ENCODE results near the gene ZSWIM1. TPM values are rescaled to one million over a fixed set of nuclear protein-coding genes. Genes with fewer than 3 reads are reported as not detected.

The ZSWIM1 gene
- total RNA-seq, 1 donor from 2014 or later = 15.1 TPM

- Mint-ChIP-seq H3K4me3 (ENCODE audit: low read depth) (no peak overlapping the region), H3K27me3 (peaks cover 13% of the 10 kb centered on the region), H3K36me3 (ENCODE audit: insufficient read depth) (no peaks in the 10 kb centered on the region), H3K9me3 (ENCODE audit: low read depth) (no peaks in the 10 kb centered on the region), H3K4me1 (ENCODE audit: low read depth) (no peaks in the 10 kb centered on the region), H3K27ac (no peak overlapping the region)
- TF ChIP-seq CTCF (IDR thresholded peaks at IDR 0.05; ENCODE audit: unreplicated experiment) = no peak
- DNase-seq (ENCODE audit: low spot score, unreplicated experiment) = no peak
These were observed 40.5 kb downstream of the ZSWIM1 start for GRCh38 chr20:45921337-45922189.

GRCh38 chr20:45924391-45925261 is 43.6 kb downstream of the ZSWIM1 start:
- Mint-ChIP-seq H3K27me3 (peaks cover 13% of the 10 kb centered on the region), H3K9me3 (ENCODE audit: low read depth) (no peaks in the 10 kb centered on the region), H3K36me3 (ENCODE audit: insufficient read depth) (no peaks in the 10 kb centered on the region), H3K4me1 (ENCODE audit: low read depth) (peaks cover 5% of the 10 kb centered on the region), H3K27ac (no peak overlapping the region), H3K4me3 (ENCODE audit: low read depth) (no peak overlapping the region)
- no peak for DNase-seq (ENCODE audit: low spot score, unreplicated experiment)
- no peak for TF ChIP-seq CTCF (IDR thresholded peaks at IDR 0.05; ENCODE audit: unreplicated experiment)

DNA sequence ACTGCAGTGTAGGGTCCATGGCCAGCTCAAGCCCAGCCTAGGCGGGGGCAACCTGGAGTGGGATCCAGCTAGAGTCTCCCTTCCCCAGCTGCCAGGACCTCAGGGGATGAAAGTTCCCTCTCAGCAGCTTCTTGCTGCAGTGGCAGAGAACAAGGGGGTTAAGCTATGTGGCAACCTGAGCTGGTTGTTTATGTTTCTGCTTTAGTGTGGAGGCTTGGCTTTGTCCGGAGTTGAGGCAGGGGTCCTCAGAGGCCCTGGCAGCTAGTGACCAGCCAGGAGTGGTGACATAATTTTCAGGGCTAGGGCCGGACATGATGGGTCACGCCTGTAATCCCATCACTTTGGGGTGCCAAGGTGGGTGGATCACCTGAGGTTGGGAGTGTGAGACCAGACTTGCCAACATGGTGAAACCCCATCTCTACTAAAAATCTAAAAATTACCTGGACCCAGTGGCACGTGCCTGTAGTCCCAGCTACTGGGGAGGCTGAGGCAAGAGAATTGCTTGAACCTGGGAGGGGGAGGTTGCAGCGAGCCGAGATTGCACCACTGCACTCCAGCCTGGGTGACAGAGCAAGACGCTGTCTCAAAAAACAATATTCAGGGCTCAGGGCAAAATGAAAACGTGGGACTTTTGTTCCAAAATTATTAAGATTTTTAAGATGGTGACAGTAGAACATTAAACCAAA is 44.9 kb downstream of the ZSWIM1 start:
- Mint-ChIP-seq H3K27me3 (peaks cover 5% of the 10 kb centered on the region), H3K9me3 (ENCODE audit: low read depth) (no peaks in the 10 kb centered on the region), H3K4me3 (ENCODE audit: low read depth) (no peak overlapping the region), H3K4me1 (ENCODE audit: low read depth) (peaks cover 5% of the 10 kb centered on the region), H3K27ac (no peak overlapping the region), H3K36me3 (ENCODE audit: insufficient read depth) (no peaks in the 10 kb centered on the region)
- no peak for TF ChIP-seq CTCF (IDR thresholded peaks at IDR 0.05; ENCODE audit: unreplicated experiment)
- DNase-seq (ENCODE audit: low spot score, unreplicated experiment) = no peak

DNA sequence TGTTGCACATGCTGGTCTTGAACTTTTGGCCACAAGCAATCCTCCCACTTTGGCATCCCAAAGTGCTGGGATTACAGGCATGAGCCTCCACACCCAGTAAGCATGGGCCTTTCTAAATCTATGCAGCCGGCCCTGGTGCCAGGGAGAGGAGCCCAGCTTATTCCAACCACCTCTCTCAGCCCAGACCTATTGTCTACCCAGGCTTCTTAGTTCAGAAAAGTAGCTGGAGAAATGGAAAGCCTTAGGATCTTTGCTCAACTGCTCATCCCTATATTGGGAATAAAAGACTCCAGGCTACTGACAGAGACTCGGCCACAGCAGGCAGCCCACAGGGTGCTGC is 45.7 kb downstream of the ZSWIM1 start:
- Mint-ChIP-seq H3K27me3 (peaks cover 2% of the 10 kb centered on the region), H3K9me3 (ENCODE audit: low read depth) (no peaks in the 10 kb centered on the region), H3K36me3 (ENCODE audit: insufficient read depth) (no peaks in the 10 kb centered on the region), H3K4me3 (ENCODE audit: low read depth) (no peak overlapping the region), H3K27ac (no peak overlapping the region), H3K4me1 (ENCODE audit: low read depth) (peaks cover 5% of the 10 kb centered on the region)
- no peak for TF ChIP-seq CTCF (IDR thresholded peaks at IDR 0.05; ENCODE audit: unreplicated experiment)
- DNase-seq (ENCODE audit: low spot score, unreplicated experiment) = no peak
